ENCODE results near the gene ACSL1. TPM values are rescaled to one million over a fixed set of nuclear protein-coding genes. Genes with fewer than 3 reads are reported as not detected.
"Not testable (repeated sequence)": the region's sequence is repeated elsewhere in the genome, so short reads cannot be mapped to it uniquely, and the experiment has no call there.

Gene ACSL1
- total and polyA plus RNA-seq, 12 donors, result 6.2 to 113 (median 67.7) TPM

- Histone ChIP-seq H3K36me3 (replicated peaks in 1 of 2) (peaks cover 0 to 27% of the 10 kb centered on the region in 2 donors), H3K4me1 (replicated peaks in 1 of 2) (no peaks in the 10 kb centered on the region), H3K27me3 (no peaks in the 10 kb centered on the region), H3K27ac (no peak overlapping the region), H3K9me3 (replicated peaks in 1 of 3) (no peaks in the 10 kb centered on the region), H3K4me3 (no peak overlapping the region)
- no peak for DNase-seq
- intact Hi-C loops (cut with DNase I), result no loop called here
- WGBS, 4 donors, result 63 to 75% (median 68%) methylated on average over 17 of the region's 17 CpGs
- no peak for TF ChIP-seq POLR2A (IDR thresholded peaks at IDR 0.05)
- TF ChIP-seq, protein P1, sequence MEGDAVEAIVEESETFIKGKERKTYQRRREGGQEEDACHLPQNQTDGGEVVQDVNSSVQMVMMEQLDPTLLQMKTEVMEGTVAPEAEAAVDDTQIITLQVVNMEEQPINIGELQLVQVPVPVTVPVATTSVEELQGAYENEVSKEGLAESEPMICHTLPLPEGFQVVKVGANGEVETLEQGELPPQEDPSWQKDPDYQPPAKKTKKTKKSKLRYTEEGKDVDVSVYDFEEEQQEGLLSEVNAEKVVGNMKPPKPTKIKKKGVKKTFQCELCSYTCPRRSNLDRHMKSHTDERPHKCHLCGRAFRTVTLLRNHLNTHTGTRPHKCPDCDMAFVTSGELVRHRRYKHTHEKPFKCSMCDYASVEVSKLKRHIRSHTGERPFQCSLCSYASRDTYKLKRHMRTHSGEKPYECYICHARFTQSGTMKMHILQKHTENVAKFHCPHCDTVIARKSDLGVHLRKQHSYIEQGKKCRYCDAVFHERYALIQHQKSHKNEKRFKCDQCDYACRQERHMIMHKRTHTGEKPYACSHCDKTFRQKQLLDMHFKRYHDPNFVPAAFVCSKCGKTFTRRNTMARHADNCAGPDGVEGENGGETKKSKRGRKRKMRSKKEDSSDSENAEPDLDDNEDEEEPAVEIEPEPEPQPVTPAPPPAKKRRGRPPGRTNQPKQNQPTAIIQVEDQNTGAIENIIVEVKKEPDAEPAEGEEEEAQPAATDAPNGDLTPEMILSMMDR (IDR thresholded peaks at IDR 0.05), result no peak
Observed at GRCh38 chr4:184782731-184783373, 42.9 kb downstream of the ACSL1 start.

GRCh38 chr4:184779160-184779559, 46.6 kb downstream of the ACSL1 start:
- H3K36me3 ChIP-seq (replicated peaks in 1 of 2), result peaks cover 0 to 12% of the 10 kb centered on the region in 2 donors
- DNase-seq; H3K27me3 ChIP-seq; H3K9me3 ChIP-seq (replicated peaks in 1 of 3); H3K27ac ChIP-seq; H3K4me3 ChIP-seq; intact Hi-C loops (cut with DNase I); H3K4me1 ChIP-seq (replicated peaks in 1 of 2): not testable (repeated sequence)
- WGBS, 4 donors, result 92 to 100% (median 96%) methylated on average over 3 to 4 of the region's 4 CpGs

DNA sequence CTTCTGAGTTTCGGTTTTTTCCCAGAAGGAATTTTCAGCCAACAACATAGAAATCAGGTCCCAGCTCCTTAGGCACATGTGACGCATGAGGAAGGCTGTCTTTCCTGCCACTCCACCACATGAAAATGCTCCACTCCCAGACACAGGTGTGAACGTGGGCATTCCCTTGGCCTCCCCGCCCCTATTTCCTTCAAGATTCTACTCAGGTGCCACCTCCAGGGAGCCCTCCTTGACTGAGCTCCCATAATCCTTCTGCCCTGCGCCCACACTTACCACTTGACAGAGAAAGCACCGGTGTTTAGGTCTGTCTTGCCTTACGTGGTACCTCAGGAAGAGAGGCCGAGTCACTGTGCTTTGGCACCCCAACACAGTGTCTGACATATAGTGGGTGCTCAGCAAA, 47.4 kb downstream of the ACSL1 start:
- WGBS, 4 donors, result 82 to 84% (median 83%) methylated on average over 8 of the region's 8 CpGs
- no peak for DNase-seq
- TF ChIP-seq, protein P1 (IDR thresholded peaks at IDR 0.05), result no peak
- TF ChIP-seq POLR2A (IDR thresholded peaks at IDR 0.05), result no peak
- Histone ChIP-seq H3K4me1 (replicated peaks in 1 of 2) (no peaks in the 10 kb centered on the region), H3K4me3 (no peak overlapping the region), H3K27me3 (no peaks in the 10 kb centered on the region), H3K9me3 (replicated peaks in 1 of 3) (no peaks in the 10 kb centered on the region), H3K27ac (no peak overlapping the region), H3K36me3 (replicated peaks in 1 of 2) (peaks cover 0 to 10% of the 10 kb centered on the region in 2 donors)
- intact Hi-C loops (cut with DNase I), result no loop called here

DNA sequence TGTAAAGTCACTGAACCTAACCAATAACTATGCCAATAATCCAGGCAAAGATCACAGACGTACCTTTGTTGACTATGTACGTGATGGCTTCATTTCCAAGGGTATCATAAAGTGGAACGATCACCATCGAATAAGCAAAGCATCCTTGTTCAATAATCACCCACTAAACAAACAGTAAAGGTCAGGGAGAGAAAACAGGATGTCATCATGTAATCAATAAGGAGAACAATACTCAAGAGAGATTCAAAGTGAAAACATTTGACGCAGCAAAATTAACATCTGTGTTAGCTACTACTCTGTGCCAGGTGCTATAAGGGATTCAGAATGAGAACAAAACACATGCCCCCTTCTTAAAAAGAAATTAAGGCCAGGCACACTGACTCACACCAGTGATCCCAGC, 48.9 kb downstream of the ACSL1 start:
- Histone ChIP-seq H3K27me3 (no peaks in the 10 kb centered on the region), H3K4me3 (no peak overlapping the region), H3K4me1 (replicated peaks in 1 of 2) (no peaks in the 10 kb centered on the region), H3K36me3 (replicated peaks in 1 of 2) (peaks cover 0 to 14% of the 10 kb centered on the region in 2 donors), H3K9me3 (replicated peaks in 1 of 3) (no peaks in the 10 kb centered on the region), H3K27ac (no peak overlapping the region)
- no peak for DNase-seq
- TF ChIP-seq POLR2A (IDR thresholded peaks at IDR 0.05), result no peak
- TF ChIP-seq, protein P1 (IDR thresholded peaks at IDR 0.05), result no peak
- intact Hi-C loops (cut with DNase I), result no loop called here
- 92 to 96% (median 94%) methylated on average over 5 of the region's 5 CpGs for WGBS, 4 donors
